Measurements from ENCODE around the gene RFC3. TPM values are rescaled to one million over a fixed set of nuclear protein-coding genes. Genes with fewer than 3 reads are reported as not detected.

The RFC3 gene
- total and polyA plus RNA-seq, 10 donors: 3.6 to 25.7 (median 9.9) TPM

GRCh38 chr13:33870046-33870668 lies 52.2 kb downstream of the RFC3 start:
- no peaks in the 10 kb centered on the region for H3K27me3 ChIP-seq (replicated peaks in 1 of 7)
- H3K4me1 ChIP-seq: no peaks in the 10 kb centered on the region
- no peak overlapping the region for H3K4me3 ChIP-seq
- no peak for TF ChIP-seq POLR2AphosphoS5 (IDR thresholded peaks at IDR 0.05)
- no peak for TF ChIP-seq CTCF (IDR thresholded peaks at IDR 0.05 in 8 of 11, conservative IDR thresholded peaks at IDR 0.05 in 3 of 11)
- TF ChIP-seq POLR2A (IDR thresholded peaks at IDR 0.05): no peak
- H3K9me3 ChIP-seq: no peaks in the 10 kb centered on the region
- DNase-seq: no peak
- H3K27ac ChIP-seq: no peak overlapping the region
- 95 to 97% (median 95%) methylated on average over 2 of the region's 2 CpGs for WGBS, 5 donors
- H3K36me3 ChIP-seq: no peaks in the 10 kb centered on the region
- intact Hi-C loops (cut with DNase I; ENCODE audit: low total_unique reads): no loop called here

GRCh38 chr13:33871207-33872004 lies 53.5 kb downstream of the RFC3 start:
- Histone ChIP-seq H3K27ac (no peak overlapping the region), H3K4me1 (peaks cover 0 to 5% (median 0%) of the 10 kb centered on the region in 6 donors), H3K4me3 (no peak overlapping the region), H3K9me3 (no peaks in the 10 kb centered on the region), H3K36me3 (no peaks in the 10 kb centered on the region), H3K27me3 (replicated peaks in 1 of 7) (no peaks in the 10 kb centered on the region)
- no peak for TF ChIP-seq POLR2AphosphoS5 (IDR thresholded peaks at IDR 0.05)
- no peak for TF ChIP-seq POLR2A (IDR thresholded peaks at IDR 0.05)
- TF ChIP-seq CTCF (IDR thresholded peaks at IDR 0.05 in 8 of 11, conservative IDR thresholded peaks at IDR 0.05 in 3 of 11): no peak
- intact Hi-C loops (cut with DNase I; ENCODE audit: low total_unique reads): no loop called here
- no peak for DNase-seq
- 90 to 97% (median 93%) methylated on average over 7 of the region's 7 CpGs for WGBS, 5 donors

- 88 to 92% (median 90%) methylated on average over 6 of the region's 6 CpGs for WGBS, 5 donors
- H3K9me3 ChIP-seq: no peaks in the 10 kb centered on the region
- DNase-seq: no peak
- H3K4me1 ChIP-seq: peaks cover 0 to 7% (median 0%) of the 10 kb centered on the region in 6 donors
- no peak overlapping the region for H3K27ac ChIP-seq
- intact Hi-C loops (cut with DNase I; ENCODE audit: low total_unique reads): no loop called here
- TF ChIP-seq POLR2AphosphoS5 (IDR thresholded peaks at IDR 0.05) (no peak), CTCF (IDR thresholded peaks at IDR 0.05 in 8 of 11, conservative IDR thresholded peaks at IDR 0.05 in 3 of 11) (no peak), POLR2A (IDR thresholded peaks at IDR 0.05) (no peak)
- H3K27me3 ChIP-seq (replicated peaks in 1 of 7): no peaks in the 10 kb centered on the region
- no peak overlapping the region for H3K4me3 ChIP-seq
- no peaks in the 10 kb centered on the region for H3K36me3 ChIP-seq
Observed at GRCh38 chr13:33872005-33872351, 54.0 kb downstream of the RFC3 start.

GRCh38 chr13:33873251-33873908 lies 55.4 kb downstream of the RFC3 start:
- no peak overlapping the region for H3K4me3 ChIP-seq
- TF ChIP-seq POLR2A (IDR thresholded peaks at IDR 0.05) (no peak), POLR2AphosphoS5 (IDR thresholded peaks at IDR 0.05) (no peak), CTCF (IDR thresholded peaks at IDR 0.05 in 8 of 11, conservative IDR thresholded peaks at IDR 0.05 in 3 of 11) (no peak)
- intact Hi-C loops (cut with DNase I; ENCODE audit: low total_unique reads): no loop called here
- no peaks in the 10 kb centered on the region for H3K27me3 ChIP-seq (replicated peaks in 1 of 7)
- H3K4me1 ChIP-seq: peaks cover 0 to 7% (median 0%) of the 10 kb centered on the region in 6 donors
- H3K27ac ChIP-seq: no peak overlapping the region
- H3K36me3 ChIP-seq: no peaks in the 10 kb centered on the region
- whole genome bisulfite sequencing, 5 donors: 77 to 84% (median 80%) methylated on average over 5 of the region's 5 CpGs
- no peak for DNase-seq
- no peaks in the 10 kb centered on the region for H3K9me3 ChIP-seq
